SH-SY5Y (cell line): Measurements from ENCODE around the gene PARD3.

Experiments
- GATA2 ChIP-seq: IDR thresholded peaks from 2 replicates; pipeline ENCODE4 v1.6.1; 2011; ENCODE audit warnings: mild to moderate bottlenecking, low read depth, low read length
- GATA3 ChIP-seq: IDR thresholded peaks from 2 replicates; pipeline ENCODE4 v1.6.1; 2011; ENCODE audit warnings: low read depth, mild to moderate bottlenecking, low read length, moderate library complexity

GRCh38 chr10:34825414-34825813 is 10.3 kb upstream of the PARD3 start:
- TF ChIP-seq GATA3 (no peak), GATA2 (no peak)
